Cardiac muscle cell (in vitro differentiated cells and primary cell): Measurements from ENCODE around the gene TPRG1L. TPM values are rescaled to one million over a fixed set of nuclear protein-coding genes. Genes with fewer than 3 reads are reported as not detected.
"Not testable (repeated sequence)": the region's sequence is repeated elsewhere in the genome, so short reads cannot be mapped to it uniquely, and the experiment has no call there.

Source experiments
- DNase-seq, 2 donors: peaks; one replicate each; pipeline versions ENCODE4 v3.0.0 to v3.0.0-alpha.2; 2010 to 2017; ENCODE audit warnings: low read depth in 1 of 2, low spot score in 1 of 2
- H3K27ac ChIP-seq: fragments of 200-600 bp; sonication (generic); 2 replicates; pipeline ENCODE4 v1.5.1; 2016
- H3K27me3 ChIP-seq: fragments of 200-600 bp; sonication (generic); 2 replicates; pipeline ENCODE4 v1.6.0; 2016; ENCODE audit warnings: control low read depth
- H3K36me3 ChIP-seq: fragments of 200-600 bp; sonication (generic); 2 replicates; pipeline ENCODE4 v1.5.1; 2016; ENCODE audit warnings: control low read depth
- H3K4me1 ChIP-seq: fragments of 200-600 bp; sonication (generic); 2 replicates; pipeline ENCODE4 v1.8.1; 2017; ENCODE audit warnings: low read depth, mild to moderate bottlenecking, mixed run types
- H3K4me3 ChIP-seq: fragments of 200-600 bp; sonication (generic); 2 replicates; pipeline ENCODE4 v1.5.1; 2016; ENCODE audit warnings: mild to moderate bottlenecking
- H3K9me3 ChIP-seq: fragments of 200-600 bp; sonication (generic); 2 replicates; pipeline ENCODE4 v1.5.1; 2017; ENCODE audit warnings: low read depth, mild to moderate bottlenecking, control low read depth
- CTCF ChIP-seq: IDR thresholded peaks from 2 replicates; pipeline ENCODE4 v1.5.1; 2012; ENCODE audit warnings: low read depth, mild to moderate bottlenecking, low read length
- polyA plus RNA-seq: library from polyadenylated mRNA; unstranded; fragments of >200 nt; fragmentation: Nextera tagmentation; extraction: Ambion mirVana; gene quantifications from 2 replicates; pipeline ENCODE4 v1.2.1, GENCODE V29; 2016
- total RNA-seq: library from RNA; depleted of rRNA; stranded (reverse); fragments of >200 nt; gene quantifications from 2 replicates; pipeline ENCODE4 v1.2.3, GENCODE V29; 2016

TPRG1L gene
- total RNA-seq: 9.3 and 16.0 TPM in 2 replicates
- 18.8 and 32.3 TPM in 2 replicates for polyA plus RNA-seq

GRCh38 chr1:3624200-3625136, at the start of gene TPRG1L:
TPRG1L (plus strand) TSS chr1:3625015; CDS start chr1:3625073, 58 bp downstream.
- Histone ChIP-seq H3K27me3 (no peaks in the 10 kb centered on the region), H3K4me1 (peaks cover 8% of the 10 kb centered on the region), H3K36me3 (peaks cover 22% of the 10 kb centered on the region), H3K27ac (peak within 1 kb of the TSS; percentile 44), H3K4me3 (peak within 1 kb of the TSS; percentile 99), H3K9me3 (no peaks in the 10 kb centered on the region)
- no peak for TF ChIP-seq CTCF
- peak; percentile 97 to 99 for DNase-seq

DNA sequence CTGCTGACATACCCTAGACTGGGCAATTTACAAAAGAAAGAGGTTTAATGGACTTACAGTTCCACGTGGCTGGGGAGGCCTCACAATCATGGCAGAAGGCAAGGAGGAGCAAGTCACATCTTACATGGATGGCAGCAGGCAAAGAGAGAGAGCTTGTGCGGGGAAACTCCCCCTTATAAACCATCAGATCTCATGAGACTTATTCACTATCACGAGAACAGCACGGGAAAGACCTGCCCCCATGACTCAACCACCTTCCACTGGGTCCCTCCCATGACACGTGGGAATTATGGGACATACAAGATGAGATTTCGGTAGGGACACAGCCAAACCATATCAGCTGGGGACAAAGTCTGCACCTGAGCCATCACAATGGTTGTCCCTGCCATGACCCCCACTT, 49.3 kb upstream of the TPRG1L start:
- H3K27me3 ChIP-seq, H3K36me3 ChIP-seq, H3K4me1 ChIP-seq, H3K4me3 ChIP-seq, H3K27ac ChIP-seq, DNase-seq, H3K9me3 ChIP-seq: not testable (repeated sequence)

DNA sequence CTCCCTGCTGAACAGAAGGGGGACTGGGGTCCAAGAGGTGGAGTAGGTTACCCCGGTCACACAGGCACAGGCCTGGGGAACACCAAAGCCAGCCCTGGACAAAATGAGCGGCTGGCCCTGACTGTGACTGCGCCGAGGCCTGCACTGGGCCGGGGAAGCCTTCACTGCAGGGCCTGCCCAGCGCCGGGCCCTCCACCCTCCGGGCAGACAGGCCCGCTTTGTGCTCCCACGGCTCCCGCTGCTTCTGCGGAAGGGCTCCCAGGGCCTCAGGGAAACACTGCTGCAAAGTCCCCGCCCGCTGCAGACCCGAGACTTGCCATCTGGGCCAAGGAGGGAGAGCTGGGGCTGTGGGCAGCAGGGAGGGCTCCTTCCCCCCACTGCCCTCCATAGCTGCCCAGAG, 48.8 kb upstream of the TPRG1L start:
- Histone ChIP-seq H3K27me3 (no peaks in the 10 kb centered on the region), H3K27ac (no peak overlapping the region), H3K4me3 (no peak overlapping the region), H3K4me1 (no peaks in the 10 kb centered on the region), H3K9me3 (no peaks in the 10 kb centered on the region), H3K36me3 (no peaks in the 10 kb centered on the region)
- no peak for TF ChIP-seq CTCF
- no peak for DNase-seq

- peak in 1 of 2 donors; percentile 93 for DNase-seq
- Histone ChIP-seq H3K4me1 (no peaks in the 10 kb centered on the region), H3K36me3 (no peaks in the 10 kb centered on the region), H3K27ac (no peak overlapping the region), H3K9me3 (no peaks in the 10 kb centered on the region), H3K4me3 (no peak overlapping the region), H3K27me3 (no peaks in the 10 kb centered on the region)
- TF ChIP-seq CTCF: no peak
Observed at GRCh38 chr1:3577300-3577699, 47.5 kb upstream of the TPRG1L start.

GRCh38 chr1:3577711-3578432, 46.9 kb upstream of the TPRG1L start:
- H3K36me3 ChIP-seq: no peaks in the 10 kb centered on the region
- peak in 1 of 2 donors; percentile 91 for DNase-seq
- H3K4me3 ChIP-seq: no peak overlapping the region
- TF ChIP-seq CTCF: no peak
- no peaks in the 10 kb centered on the region for H3K4me1 ChIP-seq
- no peak overlapping the region for H3K27ac ChIP-seq
- H3K9me3 ChIP-seq: no peaks in the 10 kb centered on the region
- no peaks in the 10 kb centered on the region for H3K27me3 ChIP-seq

- no peaks in the 10 kb centered on the region for H3K36me3 ChIP-seq
- H3K9me3 ChIP-seq: no peaks in the 10 kb centered on the region
- H3K4me1 ChIP-seq: no peaks in the 10 kb centered on the region
- H3K4me3 ChIP-seq: no peak overlapping the region
- DNase-seq: no peak
- no peaks in the 10 kb centered on the region for H3K27me3 ChIP-seq
- TF ChIP-seq CTCF: no peak
- H3K27ac ChIP-seq: no peak overlapping the region
Observed at GRCh38 chr1:3578433-3578805, 46.4 kb upstream of the TPRG1L start.
